ENCODE results near the gene PDZRN4. TPM values are rescaled to one million over a fixed set of nuclear protein-coding genes. Genes with fewer than 3 reads are reported as not detected.
"Not testable (repeated sequence)": the region's sequence is repeated elsewhere in the genome, so short reads cannot be mapped to it uniquely, and the experiment has no call there.

The PDZRN4 gene
- total RNA-seq, 8 experiments from 2014 or later = 0.13 to 32.8 (median 5.4) TPM

- no peak for ATAC-seq (replicated peaks in 6 of 8)
- Histone ChIP-seq H3K27ac (no peak overlapping the region), H3K4me3 (no peak overlapping the region), H3K4me1 (replicated peaks in 1 of 2) (peaks cover under 1 to 4% of the 10 kb centered on the region in 2 donors)
- in situ Hi-C loops (cut with MboI; ENCODE audit: low pct_unique_long_range_greater_than_20kb in 2 of 9, low sequenced_read_pairs in 9 of 9, unreplicated experiment in 9 of 9) = no loop called here
- 27 to 97% (median 75%) methylated on average over 1 to 3 of the region's 3 CpGs for WGBS, 10 experiments
Observed at GRCh38 chr12:41585784-41586183, 397.7 kb downstream of the PDZRN4 start.

- H3K4me1 ChIP-seq (replicated peaks in 1 of 2) = peaks cover 0 to 4% of the 10 kb centered on the region in 2 donors
- ATAC-seq (replicated peaks in 6 of 8) = no peak
- in situ Hi-C loops (cut with MboI; ENCODE audit: low pct_unique_long_range_greater_than_20kb in 2 of 9, low sequenced_read_pairs in 9 of 9, unreplicated experiment in 9 of 9) = no loop called here
- H3K27ac ChIP-seq = no peak overlapping the region
- 14 to 100% (median 88%) methylated on average over 1 of the region's 1 CpG; no CpG with 5 or more reads in 1 of the 10 experiments for WGBS, 10 experiments
- no peak overlapping the region for H3K4me3 ChIP-seq
Observed at GRCh38 chr12:41587574-41587973, 399.5 kb downstream of the PDZRN4 start.

GRCh38 chr12:41589878-41590277, 401.8 kb downstream of the PDZRN4 start:
- 14 to 83% (median 70%) methylated on average over 1 to 4 of the region's 4 CpGs; no CpG with 5 or more reads in 1 of the 10 experiments for WGBS, 10 experiments
- no peak overlapping the region for H3K4me3 ChIP-seq
- no peak overlapping the region for H3K27ac ChIP-seq
- in situ Hi-C loops (cut with MboI; ENCODE audit: low pct_unique_long_range_greater_than_20kb in 2 of 9, low sequenced_read_pairs in 9 of 9, unreplicated experiment in 9 of 9) = no loop called here
- H3K4me1 ChIP-seq (replicated peaks in 1 of 2) = peaks cover 0 to 4% of the 10 kb centered on the region in 2 donors
- no peak for ATAC-seq (replicated peaks in 6 of 8)

GRCh38 chr12:41596190-41596589, 408.1 kb downstream of the PDZRN4 start:
- WGBS, 10 experiments = 0 to 96% (median 50%) methylated on average over 1 to 4 of the region's 4 CpGs; no CpG with 5 or more reads in 1 of the 10 experiments
- Histone ChIP-seq H3K4me3 (no peak overlapping the region), H3K4me1 (replicated peaks in 1 of 2) (no peaks in the 10 kb centered on the region), H3K27ac (no peak overlapping the region)
- no peak for ATAC-seq (replicated peaks in 6 of 8)
- in situ Hi-C loops (cut with MboI; ENCODE audit: low pct_unique_long_range_greater_than_20kb in 2 of 9, low sequenced_read_pairs in 9 of 9, unreplicated experiment in 9 of 9) = no loop called here

- WGBS, 10 experiments = 0 to 78% (median 44%) methylated on average over 1 to 3 of the region's 3 CpGs; no CpG with 5 or more reads in 5 of the 10 experiments
- in situ Hi-C loops (cut with MboI; ENCODE audit: low pct_unique_long_range_greater_than_20kb in 2 of 9, low sequenced_read_pairs in 9 of 9, unreplicated experiment in 9 of 9) = no loop called here
- ATAC-seq (replicated peaks in 6 of 8) = no peak
- Histone ChIP-seq H3K4me3 (no peak overlapping the region), H3K4me1 (replicated peaks in 1 of 2) (peaks cover 29 to 36% of the 10 kb centered on the region in 2 donors), H3K27ac (peak overlapping the region in 1 of 2 donors; percentile 28)
Observed at GRCh38 chr12:41604830-41605229, 416.7 kb downstream of the PDZRN4 start.

GRCh38 chr12:41605545-41606305, 417.6 kb downstream of the PDZRN4 start:
- ATAC-seq (replicated peaks in 6 of 8) = peak in 5 of 8 experiments; percentile 69 to 86 (median 73)
- no peak overlapping the region for H3K4me3 ChIP-seq
- 34 to 81% (median 59%) methylated on average over 2 to 14 of the region's 16 CpGs for WGBS, 10 experiments

GRCh38 chr12:41606468-41607445, 418.6 kb downstream of the PDZRN4 start:
- in situ Hi-C loops (cut with MboI; ENCODE audit: low pct_unique_long_range_greater_than_20kb in 2 of 9, low sequenced_read_pairs in 9 of 9, unreplicated experiment in 9 of 9) = no loop called here
- 22 to 77% (median 47%) methylated on average over 3 to 8 of the region's 8 CpGs; no CpG with 5 or more reads in 1 of the 10 experiments for WGBS, 10 experiments
- Histone ChIP-seq H3K4me1 (replicated peaks in 1 of 2) (peaks cover 29 to 36% of the 10 kb centered on the region in 2 donors), H3K27ac (peak overlapping the region; percentile 26 to 42), H3K4me3 (no peak overlapping the region)
- ATAC-seq (replicated peaks in 6 of 8) = peak in 5 of 8 experiments; percentile 50 to 69 (median 66)

More at GRCh38 chr12:41605545-41606305, 417.6 kb downstream of the PDZRN4 start:
- in situ Hi-C loops (cut with MboI; ENCODE audit: low pct_unique_long_range_greater_than_20kb in 2 of 9, low sequenced_read_pairs in 9 of 9, unreplicated experiment in 9 of 9) = no loop called here
- peak overlapping the region; percentile 26 to 42 for H3K27ac ChIP-seq
- peaks cover 29 to 36% of the 10 kb centered on the region in 2 donors for H3K4me1 ChIP-seq (replicated peaks in 1 of 2)

- WGBS, 10 experiments = 0 to 100% (median 86%) methylated on average over 1 to 3 of the region's 3 CpGs
- peak in 1 of 8 experiments; percentile 56 for ATAC-seq (replicated peaks in 6 of 8)
- H3K4me3 ChIP-seq = no peak overlapping the region
- in situ Hi-C loops (cut with MboI; ENCODE audit: low pct_unique_long_range_greater_than_20kb in 2 of 9, low sequenced_read_pairs in 9 of 9, unreplicated experiment in 9 of 9) = no loop called here
- H3K4me1 ChIP-seq (replicated peaks in 1 of 2) = peaks cover 0 to under 1% of the 10 kb centered on the region in 2 donors
- H3K27ac ChIP-seq = no peak overlapping the region
Observed at GRCh38 chr12:41612892-41613557, 424.9 kb downstream of the PDZRN4 start.

- H3K4me1 ChIP-seq (replicated peaks in 1 of 2); in situ Hi-C loops (cut with MboI; ENCODE audit: low pct_unique_long_range_greater_than_20kb in 2 of 9, low sequenced_read_pairs in 9 of 9, unreplicated experiment in 9 of 9); H3K27ac ChIP-seq; H3K4me3 ChIP-seq; ATAC-seq (replicated peaks in 6 of 8): not testable (repeated sequence)
- WGBS, 10 experiments = 0 to 71% (median 48%) methylated on average over 1 to 2 of the region's 3 CpGs; no CpG with 5 or more reads in 2 of the 10 experiments
Observed at GRCh38 chr12:41615174-41615573, 427.1 kb downstream of the PDZRN4 start.

- Histone ChIP-seq H3K27ac (no peak overlapping the region), H3K4me3 (no peak overlapping the region), H3K4me1 (replicated peaks in 1 of 2) (peaks cover 7 to 16% of the 10 kb centered on the region in 2 donors)
- in situ Hi-C loops (cut with MboI; ENCODE audit: low pct_unique_long_range_greater_than_20kb in 2 of 9, low sequenced_read_pairs in 9 of 9, unreplicated experiment in 9 of 9) = no loop called here
- ATAC-seq (replicated peaks in 6 of 8) = no peak
Observed at GRCh38 chr12:41619705-41620104, 431.6 kb downstream of the PDZRN4 start.

- WGBS, 10 experiments = 0 to 63% (median 43%) methylated on average over 1 of the region's 1 CpG; no CpG with 5 or more reads in 5 of the 10 experiments
- no peak overlapping the region for H3K4me3 ChIP-seq
- no peak overlapping the region for H3K27ac ChIP-seq
- H3K4me1 ChIP-seq (replicated peaks in 1 of 2) = peaks cover 7 to 16% of the 10 kb centered on the region in 2 donors
- in situ Hi-C loops (cut with MboI; ENCODE audit: low pct_unique_long_range_greater_than_20kb in 2 of 9, low sequenced_read_pairs in 9 of 9, unreplicated experiment in 9 of 9) = no loop called here
- ATAC-seq (replicated peaks in 6 of 8) = peak in 1 of 8 experiments; percentile 23
Observed at GRCh38 chr12:41621291-41621690, 433.2 kb downstream of the PDZRN4 start.

Data from motor neuron (in vitro differentiated cells).